GM18861 (cell line): Measurements from ENCODE around the gene PNMA8C.
"Not testable (repeated sequence)": the region's sequence is repeated elsewhere in the genome, so short reads cannot be mapped to it uniquely, and the experiment has no call there.

Source experiments
- ATAC-seq: cut with Tn5 transposase; IDR thresholded peaks from one replicate; pipeline ENCODE4 v1.9.1; 2021; ENCODE audit not compliant: unreplicated experiment

PNMA8C gene

DNA sequence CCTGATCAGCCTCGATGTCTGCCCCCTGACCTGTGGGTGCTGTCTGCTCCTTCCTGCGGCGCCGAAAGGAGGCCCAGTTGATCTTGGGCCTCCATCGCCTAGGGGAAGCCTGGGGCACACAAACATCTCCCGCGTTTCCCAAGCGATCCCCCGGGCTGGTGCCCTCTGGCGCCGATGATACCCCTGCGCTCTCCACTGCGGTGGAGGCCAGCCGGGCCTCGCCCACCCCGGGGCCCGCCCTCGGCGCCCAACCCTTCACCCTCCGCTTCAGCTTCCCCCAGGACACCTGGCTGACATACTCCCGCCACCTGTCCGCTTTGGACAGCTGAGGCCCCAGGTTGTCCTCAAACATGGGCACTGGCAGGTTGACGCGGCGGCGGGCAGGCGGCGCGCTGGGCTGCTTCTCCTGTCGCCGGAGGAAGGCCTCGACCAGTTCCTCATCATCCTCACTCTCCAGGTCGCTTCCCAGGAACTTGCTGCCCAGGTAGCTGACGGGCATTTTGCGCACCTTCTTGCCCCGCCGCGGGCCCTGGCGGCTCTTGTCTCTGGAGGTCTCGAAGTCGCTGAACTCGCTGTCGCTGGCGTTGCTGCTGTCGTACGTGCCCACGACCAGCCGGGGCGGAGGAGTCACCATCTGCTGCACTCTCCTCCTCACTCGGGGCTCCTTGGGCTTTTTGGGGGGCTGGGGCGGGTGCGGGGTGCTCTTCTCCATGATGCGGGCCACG, 16.6 kb downstream of the PNMA8C start:
- ATAC-seq: no peak

DNA sequence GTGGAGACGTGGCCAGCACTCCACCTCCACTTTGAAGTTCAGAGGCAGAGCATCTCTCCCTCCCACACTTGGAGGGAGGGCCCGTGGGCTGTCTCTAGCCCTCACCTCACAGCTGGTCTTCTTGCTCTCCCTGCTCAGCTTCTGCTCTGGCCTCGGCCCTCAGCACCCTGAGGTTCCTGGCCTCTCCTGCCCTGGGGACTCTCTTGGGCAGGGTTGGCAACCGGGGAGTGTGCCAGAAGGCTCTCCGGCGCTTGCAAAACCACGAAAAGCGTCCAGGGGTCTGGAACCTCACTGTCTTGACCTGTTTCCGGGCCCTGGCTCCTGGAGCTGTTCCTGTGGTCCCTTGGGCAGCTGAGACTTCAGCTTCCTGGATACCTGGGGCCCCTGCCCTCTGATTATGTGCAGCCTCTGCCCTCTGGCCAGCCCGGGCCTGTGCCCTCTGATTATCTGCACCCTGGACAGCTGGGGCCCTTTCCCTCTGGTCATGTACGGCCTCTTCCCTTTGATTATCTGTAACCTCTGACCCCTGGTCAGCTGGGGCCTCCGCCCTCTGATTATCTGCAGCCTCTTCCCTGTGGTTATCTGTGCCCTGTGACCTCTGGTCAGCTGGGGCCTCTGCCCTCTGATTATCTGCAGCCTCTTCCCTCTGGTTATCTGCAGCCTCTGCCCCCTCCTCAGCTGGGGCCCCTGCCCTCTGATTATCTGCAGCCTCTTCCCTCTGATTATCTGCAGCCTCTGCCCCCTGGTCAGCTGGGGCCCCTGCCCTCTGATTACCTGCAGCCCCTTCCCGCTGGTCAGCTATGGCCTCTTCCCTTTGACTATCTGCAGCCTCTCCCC, 17.4 kb downstream of the PNMA8C start:
- no peak for ATAC-seq

DNA sequence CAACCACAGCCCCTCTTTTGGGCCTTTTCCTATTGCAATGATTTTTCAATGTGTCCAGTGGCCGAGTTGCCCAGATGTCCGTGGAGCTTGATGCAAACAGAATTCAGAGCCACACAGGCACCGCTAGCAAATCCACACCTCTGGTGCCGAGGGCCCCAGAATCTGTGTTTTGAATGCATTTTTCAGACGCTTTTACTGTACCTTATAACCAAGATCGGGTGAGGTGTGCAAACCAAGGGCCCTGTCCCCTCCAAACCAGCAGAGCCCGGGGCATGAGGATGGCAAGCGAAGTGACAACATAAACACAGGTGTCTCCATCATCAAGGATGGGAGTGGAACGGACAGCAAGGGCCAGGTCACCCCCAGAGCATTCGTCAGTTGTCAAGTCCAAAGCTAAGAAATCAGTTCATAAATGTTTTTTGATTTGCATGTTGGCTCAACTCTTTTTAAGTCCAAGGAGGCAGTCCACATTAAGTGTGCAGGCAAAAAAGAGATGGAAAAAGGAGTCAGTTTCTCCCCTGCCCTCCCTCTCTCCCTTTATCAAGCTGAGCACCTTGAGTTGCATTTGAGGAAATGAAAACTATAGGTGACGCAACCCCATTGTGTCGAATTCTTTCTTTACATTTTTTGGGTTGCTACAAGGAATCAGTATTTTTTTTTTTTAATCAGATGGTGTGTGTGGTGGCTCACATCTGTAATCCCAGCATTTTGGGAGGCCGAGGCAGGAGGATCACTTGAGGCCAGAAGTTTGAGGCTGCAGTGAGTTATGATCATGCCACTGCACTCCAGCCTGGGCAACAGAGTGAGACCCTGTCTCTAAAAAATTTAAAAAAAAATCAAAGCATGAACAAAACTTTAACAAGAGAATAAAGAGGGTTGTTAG, 18.3 kb downstream of the PNMA8C start:
- no peak for ATAC-seq

DNA sequence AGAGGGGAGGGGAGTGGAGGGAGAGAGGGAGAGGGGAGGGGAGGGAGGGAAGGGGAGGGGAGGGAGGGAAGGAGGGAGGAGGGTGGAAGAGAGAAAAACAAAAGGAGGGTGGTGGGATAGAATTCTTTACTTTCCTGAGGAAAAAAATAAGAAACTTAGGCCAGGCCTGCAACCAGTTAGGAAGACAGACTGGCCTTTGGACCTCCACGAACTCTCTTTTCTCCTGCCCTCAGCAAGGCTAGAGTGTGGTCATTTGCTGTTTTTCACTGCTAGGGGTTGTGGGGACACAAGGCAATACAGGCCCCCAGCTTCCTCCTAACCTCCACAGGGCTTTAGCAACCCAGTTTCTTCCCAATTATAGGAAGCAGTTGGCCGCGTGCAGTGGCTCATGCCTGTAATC, 19.5 kb downstream of the PNMA8C start:
- ATAC-seq: no peak

DNA sequence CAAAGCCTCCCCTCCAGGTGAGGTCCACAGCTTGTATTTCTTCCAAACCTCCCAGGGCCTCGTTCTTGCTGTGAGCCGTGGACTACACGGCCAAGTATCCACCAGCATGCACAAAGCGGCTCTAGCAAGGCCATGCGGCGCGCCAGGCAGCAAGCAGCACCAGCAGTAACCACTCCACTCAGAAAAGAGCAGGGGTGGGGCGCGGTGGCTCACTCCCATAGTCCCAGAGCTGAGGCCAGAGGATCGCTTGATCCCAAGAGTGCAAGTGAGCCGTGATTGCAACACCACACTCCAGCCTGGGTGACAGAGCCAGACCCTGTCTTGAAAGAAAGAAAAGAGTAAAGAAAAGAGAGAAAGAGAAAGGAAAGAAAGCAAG, 20.1 kb downstream of the PNMA8C start:
- no peak for ATAC-seq

DNA sequence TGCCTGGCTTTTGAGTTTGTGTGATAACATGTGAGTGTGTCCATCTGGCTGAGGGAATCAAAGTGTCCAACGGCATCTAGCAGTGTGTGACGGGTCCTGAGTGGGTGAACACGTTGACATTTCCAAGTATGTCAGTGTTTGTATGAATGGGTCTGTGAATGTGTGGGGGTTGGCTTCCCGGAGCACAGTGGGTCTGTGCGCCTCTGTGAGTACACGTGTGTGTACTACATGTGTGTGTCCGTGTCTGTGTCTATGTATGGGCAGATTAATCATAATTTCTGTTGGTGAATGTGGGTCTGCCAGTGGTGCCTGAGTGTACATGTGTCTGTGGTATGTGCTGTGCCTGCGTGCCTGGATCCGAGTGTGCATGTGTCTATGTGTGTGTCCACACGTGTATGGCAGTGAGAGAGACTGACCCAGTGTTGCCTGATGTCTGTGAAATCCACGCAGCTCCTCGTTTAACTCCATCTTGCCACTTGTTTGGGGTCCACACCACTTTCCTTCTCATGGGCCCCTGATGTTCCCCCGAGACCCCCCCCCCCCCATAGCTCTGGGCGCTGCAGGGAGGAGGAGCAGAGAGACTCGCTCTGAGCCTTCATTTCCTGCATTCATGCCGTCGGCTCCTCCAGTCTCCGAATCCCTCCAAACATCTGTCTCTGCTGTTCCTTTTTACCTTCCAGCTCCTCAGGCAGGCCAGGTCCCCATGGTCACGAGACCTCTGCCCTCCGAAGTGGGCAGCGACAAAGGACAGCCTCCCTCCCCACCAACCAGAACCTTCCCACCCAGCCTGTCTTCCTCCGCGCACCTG, 20.7 kb downstream of the PNMA8C start:
- no peak for ATAC-seq

GRCh38 chr19:46406976-46407375, 21.8 kb downstream of the PNMA8C start:
- no peak for ATAC-seq

DNA sequence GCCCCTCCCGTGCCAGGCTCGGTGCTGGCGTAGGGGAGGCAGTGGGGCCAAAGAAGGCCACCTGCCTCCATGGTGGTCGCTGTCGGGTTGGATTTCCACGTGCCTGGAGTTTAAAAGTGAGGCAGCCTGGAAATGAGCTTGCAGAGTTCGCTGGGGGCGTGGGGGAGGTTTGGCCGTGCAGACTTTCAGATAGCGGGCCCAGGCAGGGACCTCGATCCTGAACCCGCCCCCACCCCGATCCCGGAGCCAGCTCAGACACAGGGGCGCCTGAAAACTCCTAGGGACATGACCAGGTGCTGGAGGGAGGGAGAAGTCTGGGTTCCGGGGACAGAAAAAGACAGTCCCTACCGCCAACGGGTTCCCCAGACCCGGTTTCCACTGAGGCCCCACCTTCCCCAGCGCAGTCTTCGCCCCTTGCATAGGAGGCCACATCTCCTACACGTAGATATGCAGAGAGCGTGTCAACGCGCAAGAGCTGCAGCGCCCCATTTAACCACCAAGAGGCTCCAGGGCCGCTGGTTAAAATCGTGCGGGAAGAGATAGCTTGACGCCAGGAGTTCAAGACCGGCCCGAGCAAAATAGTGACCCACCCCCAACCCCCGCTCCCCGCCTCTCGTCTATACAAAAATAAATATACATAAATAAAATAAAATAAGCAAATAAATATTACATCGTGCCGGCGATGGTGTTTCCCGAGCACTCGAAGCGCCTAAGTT, 23.8 kb downstream of the PNMA8C start:
- ATAC-seq: no peak

DNA sequence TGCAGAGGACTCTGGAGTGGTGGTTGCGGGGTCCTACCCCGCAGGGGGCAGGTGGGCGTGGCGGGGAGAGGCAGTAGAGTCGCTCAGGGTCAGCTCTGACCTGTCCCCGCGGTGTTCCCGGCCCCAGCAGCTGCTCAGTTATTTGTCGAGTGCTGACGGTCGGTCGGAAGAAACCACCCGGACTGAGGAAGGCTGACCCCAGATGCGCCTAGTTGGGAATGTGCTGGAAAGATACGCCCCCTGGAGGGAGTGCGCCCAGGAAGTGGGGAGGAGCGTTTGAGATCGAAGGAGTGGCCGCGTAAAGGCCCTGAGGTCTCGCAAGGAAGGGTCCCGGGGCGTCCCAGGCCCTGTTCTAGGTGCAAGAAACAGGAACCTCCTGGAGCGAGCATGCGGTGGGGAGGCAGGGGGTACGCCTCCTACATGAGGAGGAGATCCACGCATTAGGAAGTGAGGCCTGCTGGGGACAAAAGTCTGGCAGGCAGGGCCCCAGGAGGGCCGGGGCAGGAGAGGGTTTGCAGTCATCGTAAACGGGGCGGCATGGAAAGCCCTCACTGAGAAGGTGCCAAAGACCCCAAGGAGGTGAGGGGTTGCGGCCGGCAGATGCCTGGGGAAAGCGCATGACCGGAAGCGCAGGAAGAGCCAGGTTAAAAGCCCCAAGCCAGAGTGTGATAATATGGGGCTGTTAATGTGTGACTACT, 24.5 kb downstream of the PNMA8C start:
- ATAC-seq: no peak

DNA sequence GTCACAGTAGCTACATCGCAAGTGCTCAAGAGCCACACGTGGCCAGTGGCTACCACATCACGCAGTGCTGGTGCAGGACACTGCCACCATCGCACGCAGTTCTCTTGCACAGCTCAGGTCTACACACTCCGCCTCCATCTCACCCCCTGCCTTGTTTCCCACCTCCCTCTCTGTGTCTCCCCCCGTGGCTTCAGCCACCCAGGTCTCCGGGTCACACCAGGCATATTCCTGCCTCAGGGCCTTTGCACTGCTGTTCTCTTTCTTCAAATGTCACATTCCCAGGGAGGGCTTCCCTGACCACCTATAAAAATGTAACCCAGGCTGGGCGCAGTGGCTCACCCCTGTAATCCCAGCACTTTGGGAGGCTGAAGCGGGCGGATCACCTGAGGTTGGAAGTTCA, 26.0 kb downstream of the PNMA8C start:
- ATAC-seq: no peak

- ATAC-seq: not testable (repeated sequence)
Measured at GRCh38 chr19:46397801-46398479, 30.8 kb downstream of the PNMA8C start.

DNA sequence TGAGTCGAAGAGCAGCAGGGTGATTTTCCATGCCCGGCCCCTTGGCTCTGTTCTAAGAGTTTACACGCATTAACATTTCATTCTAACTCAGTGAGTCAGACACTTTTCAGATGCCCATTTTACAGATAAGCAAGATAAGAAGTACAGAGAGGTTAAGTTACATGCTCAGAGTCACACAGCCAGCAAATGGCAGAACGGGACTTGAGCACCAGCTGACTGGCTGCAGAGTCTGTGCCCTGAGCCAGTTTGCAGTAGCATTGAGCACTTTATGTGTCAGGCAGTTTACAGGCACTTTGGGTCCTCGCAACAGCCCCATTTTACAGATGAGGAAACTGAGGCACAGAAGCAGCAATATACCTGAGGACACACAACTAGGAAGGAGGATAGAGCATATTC, 34.3 kb downstream of the PNMA8C start:
- no peak for ATAC-seq

- ATAC-seq: no peak
Measured at GRCh38 chr19:46393456-46394401, 35.0 kb downstream of the PNMA8C start.

DNA sequence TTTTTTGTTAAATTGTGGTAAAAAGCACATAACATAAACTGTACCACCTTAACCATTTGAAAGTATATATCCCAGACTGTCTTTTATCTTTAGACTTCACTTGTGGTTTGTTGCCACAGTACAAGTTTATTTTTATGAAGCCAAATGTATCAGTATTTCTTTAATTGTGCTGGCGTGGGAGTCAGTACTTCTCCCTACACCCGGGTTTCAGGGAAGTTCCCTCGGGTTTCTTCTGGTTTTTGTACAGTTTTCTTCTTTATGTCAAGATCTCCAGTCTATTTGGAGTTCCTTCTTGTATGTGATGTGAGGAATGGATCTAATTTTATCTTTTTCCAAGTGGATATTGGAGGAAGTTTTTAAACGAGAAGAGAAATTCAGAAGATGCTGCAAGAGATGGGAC, 35.9 kb downstream of the PNMA8C start:
- ATAC-seq: no peak

- no peak for ATAC-seq
Measured at GRCh38 chr19:46392252-46392801, 36.4 kb downstream of the PNMA8C start.

GRCh38 chr19:46391296-46392251, 37.2 kb downstream of the PNMA8C start:
- no peak for ATAC-seq
